Activated T-cell treated with anti-CD3 and anti-CD28 coated beads, Interleukin-2, amount 50 U/mL, for 72 hours (primary cell): ENCODE data around the gene CKAP2. TPM values are rescaled to one million over a fixed set of nuclear protein-coding genes. Genes with fewer than 3 reads are reported as not detected.
A peak's percentile ranks its signal among the peaks of the same experiment; 100 is the strongest.
"Not testable (repeated sequence)": the region's sequence is repeated elsewhere in the genome, so short reads cannot be mapped to it uniquely, and the experiment has no call there.

Source experiments
- ATAC-seq, 2 donors: fragments of 150-1000 bp; cut with Tn5 transposase; replicated peaks in 1 of 2; 2 replicates each; pipeline ENCODE4 v1.10.0; 2021; ENCODE audit warnings: moderate library complexity in 2 of 2, mild to moderate bottlenecking in 1 of 2
- DNase-seq, 2 donors: peaks; one replicate each; pipeline ENCODE4 v3.0.0; 2021 to 2022; ENCODE audit warnings: mixed read lengths in 1 of 2
- H3K27ac Mint-ChIP-seq: one replicate; pipeline ENCODE4 v1.8.0; 2022; ENCODE audit warnings: mild to moderate bottlenecking, moderate library complexity, mixed read lengths
- H3K27me3 Mint-ChIP-seq: one replicate; pipeline ENCODE4 v1.8.0; 2022; ENCODE audit warnings: low read depth, mixed read lengths
- H3K36me3 Mint-ChIP-seq, 2 donors: one replicate each; pipeline ENCODE4 v1.8.0; 2022; ENCODE audit warnings: mixed read lengths in 2 of 2, mild to moderate bottlenecking in 1 of 2; ENCODE audit not compliant: insufficient read depth in 2 of 2
- H3K4me1 Mint-ChIP-seq: one replicate; pipeline ENCODE4 v1.8.0; 2022; ENCODE audit warnings: low read depth, mixed read lengths
- H3K4me3 Mint-ChIP-seq, 2 donors: one replicate each; pipeline ENCODE4 v1.8.0; 2022; ENCODE audit warnings: mild to moderate bottlenecking in 2 of 2, mixed read lengths in 2 of 2, moderate library complexity in 2 of 2
- H3K9me3 Mint-ChIP-seq, 2 donors: one replicate each; pipeline ENCODE4 v1.8.0; 2022; ENCODE audit warnings: mixed read lengths in 2 of 2
- total RNA-seq, 2 donors: library from RNA; stranded (reverse); gene quantifications; one replicate each; pipeline ENCODE4 v1.2.3, GENCODE V29; 2022

Gene CKAP2
- total RNA-seq, 2 donors from 2014 or later = 61.1 to 71.7 TPM

GRCh38 chr13:52463526-52463925, 8.2 kb downstream of the CKAP2 start:
- H3K36me3 Mint-ChIP-seq = peaks cover 6 to 48% of the 10 kb centered on the region in 2 donors
- H3K9me3 Mint-ChIP-seq = no peaks in the 10 kb centered on the region
- no peak overlapping the region for H3K27ac Mint-ChIP-seq
- ATAC-seq (no peak), DNase-seq (no peak)
- no peak overlapping the region for H3K4me3 Mint-ChIP-seq
- H3K27me3 Mint-ChIP-seq = no peaks in the 10 kb centered on the region
- peaks cover 27% of the 10 kb centered on the region for H3K4me1 Mint-ChIP-seq

GRCh38 chr13:52468487-52468886, 13.2 kb downstream of the CKAP2 start:
- peaks cover 5 to 51% of the 10 kb centered on the region in 2 donors for H3K36me3 Mint-ChIP-seq
- DNase-seq, H3K27ac Mint-ChIP-seq: not testable (repeated sequence)

GRCh38 chr13:52480677-52481428, 25.6 kb downstream of the CKAP2 start:
- H3K4me1 Mint-ChIP-seq, H3K27ac Mint-ChIP-seq, H3K36me3 Mint-ChIP-seq, H3K27me3 Mint-ChIP-seq, H3K9me3 Mint-ChIP-seq, ATAC-seq, DNase-seq, H3K4me3 Mint-ChIP-seq: not testable (repeated sequence)

More at GRCh38 chr13:52468487-52468886, 13.2 kb downstream of the CKAP2 start:
- not testable (repeated sequence) for H3K4me3 Mint-ChIP-seq, ATAC-seq, H3K27me3 Mint-ChIP-seq, H3K9me3 Mint-ChIP-seq
- H3K4me1 Mint-ChIP-seq = peaks cover 11% of the 10 kb centered on the region

GRCh38 chr13:52487078-52487477, 31.8 kb downstream of the CKAP2 start:
- H3K27me3 Mint-ChIP-seq, H3K36me3 Mint-ChIP-seq, H3K4me1 Mint-ChIP-seq, H3K27ac Mint-ChIP-seq, H3K9me3 Mint-ChIP-seq, DNase-seq, ATAC-seq, H3K4me3 Mint-ChIP-seq: not testable (repeated sequence)

- H3K36me3 Mint-ChIP-seq, H3K27ac Mint-ChIP-seq, H3K27me3 Mint-ChIP-seq, ATAC-seq, H3K4me3 Mint-ChIP-seq, H3K9me3 Mint-ChIP-seq, DNase-seq, H3K4me1 Mint-ChIP-seq: not testable (repeated sequence)
Measured at GRCh38 chr13:52488763-52489162, 33.5 kb downstream of the CKAP2 start.

GRCh38 chr13:52491015-52491414, 35.7 kb downstream of the CKAP2 start:
- H3K4me3 Mint-ChIP-seq, H3K4me1 Mint-ChIP-seq, ATAC-seq, H3K9me3 Mint-ChIP-seq, DNase-seq, H3K27me3 Mint-ChIP-seq, H3K36me3 Mint-ChIP-seq, H3K27ac Mint-ChIP-seq: not testable (repeated sequence)

GRCh38 chr13:52494241-52494640, 39.0 kb downstream of the CKAP2 start:
- not testable (repeated sequence) for H3K4me3 Mint-ChIP-seq, H3K36me3 Mint-ChIP-seq, ATAC-seq, H3K9me3 Mint-ChIP-seq, H3K4me1 Mint-ChIP-seq, H3K27ac Mint-ChIP-seq, DNase-seq, H3K27me3 Mint-ChIP-seq

GRCh38 chr13:52497979-52498378, 42.7 kb downstream of the CKAP2 start:
- H3K27ac Mint-ChIP-seq = peak overlapping the region; percentile 42
- peak in 1 of 2 donors; percentile 30 for ATAC-seq
- not testable (repeated sequence) for H3K27me3 Mint-ChIP-seq, H3K9me3 Mint-ChIP-seq, H3K4me3 Mint-ChIP-seq, DNase-seq, H3K36me3 Mint-ChIP-seq, H3K4me1 Mint-ChIP-seq

- H3K9me3 Mint-ChIP-seq = peaks cover 5 to 10% of the 10 kb centered on the region in 2 donors
- not testable (repeated sequence) for H3K4me3 Mint-ChIP-seq, H3K36me3 Mint-ChIP-seq, ATAC-seq, H3K27ac Mint-ChIP-seq, DNase-seq, H3K27me3 Mint-ChIP-seq, H3K4me1 Mint-ChIP-seq
Measured at GRCh38 chr13:52502277-52502676, 47.0 kb downstream of the CKAP2 start.

GRCh38 chr13:52505843-52506242, 50.6 kb downstream of the CKAP2 start:
- not testable (repeated sequence) for H3K36me3 Mint-ChIP-seq

GRCh38 chr13:52509532-52509931, 54.3 kb downstream of the CKAP2 start:
- not testable (repeated sequence) for H3K36me3 Mint-ChIP-seq, H3K4me1 Mint-ChIP-seq, H3K27ac Mint-ChIP-seq, H3K4me3 Mint-ChIP-seq, H3K27me3 Mint-ChIP-seq, DNase-seq, H3K9me3 Mint-ChIP-seq, ATAC-seq

More at GRCh38 chr13:52505843-52506242, 50.6 kb downstream of the CKAP2 start:
- DNase-seq, H3K4me3 Mint-ChIP-seq, H3K4me1 Mint-ChIP-seq, H3K27me3 Mint-ChIP-seq, H3K9me3 Mint-ChIP-seq, ATAC-seq, H3K27ac Mint-ChIP-seq: not testable (repeated sequence)

GRCh38 chr13:52510221-52510797, 55.0 kb downstream of the CKAP2 start:
- not testable (repeated sequence) for H3K27me3 Mint-ChIP-seq, ATAC-seq, H3K36me3 Mint-ChIP-seq, H3K27ac Mint-ChIP-seq, DNase-seq, H3K9me3 Mint-ChIP-seq, H3K4me3 Mint-ChIP-seq, H3K4me1 Mint-ChIP-seq

- H3K9me3 Mint-ChIP-seq, ATAC-seq, H3K36me3 Mint-ChIP-seq, H3K4me3 Mint-ChIP-seq, H3K27me3 Mint-ChIP-seq, H3K4me1 Mint-ChIP-seq, DNase-seq, H3K27ac Mint-ChIP-seq: not testable (repeated sequence)
Measured at GRCh38 chr13:52511598-52511997, 56.3 kb downstream of the CKAP2 start.
